HEK293T (cell line): ENCODE results near the gene MBNL3.
A peak's percentile ranks its signal among the peaks of the same experiment; 100 is the strongest.

Experiments used
- CTCF ChIA-PET: fragments of 350-600 bp; formaldehyde crosslinking; extraction: SDS; loops from one replicate; lab custom pipeline; 2021; ENCODE audit warnings: antibody characterized with exemption, inconsistent platforms; lab: Yijun Ruan, JAX
- POLR2A ChIA-PET: fragments of 350-600 bp; formaldehyde crosslinking; extraction: SDS; loops from one replicate; lab custom pipeline; 2020; ENCODE audit warnings: antibody characterized with exemption, inconsistent platforms; lab: Yijun Ruan, JAX
- DNase-seq: peaks from one replicate; pipeline ENCODE4 v3.0.0; 2012; ENCODE audit warnings: mixed read lengths; ENCODE audit errors: extremely low spot score
- ARNT ChIP-seq: fragments of 450-650 bp; IDR thresholded peaks from 2 replicates; pipeline ENCODE4 v1.6.1; 2017; ENCODE audit warnings: mild to moderate bottlenecking
- BHLHE40 ChIP-seq: fragments of 450-650 bp; IDR thresholded peaks from 2 replicates; pipeline ENCODE4 v1.6.1; 2016; ENCODE audit warnings: mild to moderate bottlenecking, moderate library complexity, borderline replicate concordance
- CTBP1 ChIP-seq: fragments of 450-650 bp; IDR thresholded peaks from 2 replicates; pipeline ENCODE4 v1.6.1; 2016; ENCODE audit warnings: borderline replicate concordance
- ELF4 ChIP-seq: fragments of 450-650 bp; IDR thresholded peaks from 2 replicates; pipeline ENCODE4 v1.6.1; 2017; ENCODE audit warnings: antibody characterized with exemption
- FOXA1 ChIP-seq: fragments of 450-650 bp; IDR thresholded peaks from 2 replicates; pipeline ENCODE4 v1.6.1; 2016; ENCODE audit warnings: mild to moderate bottlenecking
- FOXK2 ChIP-seq: fragments of 450-650 bp; IDR thresholded peaks from 2 replicates; pipeline ENCODE4 v1.6.1; 2016; ENCODE audit warnings: mild to moderate bottlenecking
- FOXM1 ChIP-seq: fragments of 450-650 bp; IDR thresholded peaks from 2 replicates; pipeline ENCODE4 v1.6.1; 2017; ENCODE audit warnings: mild to moderate bottlenecking, borderline replicate concordance
- HDGF ChIP-seq: fragments of 450-650 bp; IDR thresholded peaks from 2 replicates; pipeline ENCODE4 v1.6.1; 2017; ENCODE audit warnings: antibody characterized with exemption, borderline replicate concordance
- L3MBTL2 ChIP-seq: fragments of 450-650 bp; conservative IDR thresholded peaks from 2 replicates; pipeline ENCODE4 v1.6.1; 2016; ENCODE audit warnings: mild to moderate bottlenecking
- LEF1 ChIP-seq: fragments of 450-650 bp; IDR thresholded peaks from 2 replicates; pipeline ENCODE4 v1.6.1; 2017; ENCODE audit warnings: mild to moderate bottlenecking, borderline replicate concordance
- NFRKB ChIP-seq: fragments of 450-650 bp; IDR thresholded peaks from 2 replicates; pipeline ENCODE4 v1.6.1; 2016; ENCODE audit warnings: mild to moderate bottlenecking, moderate library complexity
- SP1 ChIP-seq: fragments of 450-650 bp; IDR thresholded peaks from 2 replicates; pipeline ENCODE4 v1.6.1; 2017
- SUZ12 ChIP-seq: fragments of 450-650 bp; IDR thresholded peaks from 2 replicates; pipeline ENCODE4 v1.6.1; 2016; ENCODE audit warnings: mild to moderate bottlenecking
- TARDBP ChIP-seq: fragments of 450-650 bp; IDR thresholded peaks from 2 replicates; pipeline ENCODE4 v1.6.1; 2016
- ZNF384 ChIP-seq: fragments of 450-650 bp; IDR thresholded peaks from 2 replicates; pipeline ENCODE4 v1.6.1; 2016
- TF ChIP-seq, protein P1 (sequence below): fragments of 450-650 bp; IDR thresholded peaks from 2 replicates; pipeline ENCODE4 v1.6.1; 2016

Gene MBNL3

DNA sequence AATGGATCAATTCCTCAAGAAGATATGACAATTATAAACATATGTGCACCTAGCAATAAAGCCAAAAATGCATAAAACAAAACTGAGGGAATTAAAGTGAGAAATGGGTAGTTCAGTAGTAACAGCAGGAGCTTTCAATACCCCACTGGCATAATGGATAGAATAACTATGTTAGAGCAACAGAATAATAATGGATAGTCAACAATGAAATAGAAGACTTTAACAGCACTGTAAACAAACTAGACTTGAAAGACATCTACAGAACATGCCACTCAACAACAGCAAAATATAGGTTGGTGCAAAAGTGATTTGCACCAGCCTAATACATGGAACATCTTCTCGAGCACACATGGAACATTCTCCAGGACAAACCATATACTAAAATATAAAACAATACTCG lies 20.0 kb upstream of the MBNL3 start:
- POLR2A ChIA-PET = no interaction called here
- CTCF ChIA-PET = no interaction called here
- TF ChIP-seq L3MBTL2 = no peak
- TF ChIP-seq NFRKB = no peak
- TF ChIP-seq SP1 = no peak
- TF ChIP-seq FOXA1 = peak; percentile 77
- peak; percentile 80; the same call in 1 of the 2 replicates for TF ChIP-seq CTBP1
- TF ChIP-seq, protein P1, sequence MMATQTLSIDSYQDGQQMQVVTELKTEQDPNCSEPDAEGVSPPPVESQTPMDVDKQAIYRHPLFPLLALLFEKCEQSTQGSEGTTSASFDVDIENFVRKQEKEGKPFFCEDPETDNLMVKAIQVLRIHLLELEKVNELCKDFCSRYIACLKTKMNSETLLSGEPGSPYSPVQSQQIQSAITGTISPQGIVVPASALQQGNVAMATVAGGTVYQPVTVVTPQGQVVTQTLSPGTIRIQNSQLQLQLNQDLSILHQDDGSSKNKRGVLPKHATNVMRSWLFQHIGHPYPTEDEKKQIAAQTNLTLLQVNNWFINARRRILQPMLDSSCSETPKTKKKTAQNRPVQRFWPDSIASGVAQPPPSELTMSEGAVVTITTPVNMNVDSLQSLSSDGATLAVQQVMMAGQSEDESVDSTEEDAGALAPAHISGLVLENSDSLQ = peak; percentile 84
- no peak for TF ChIP-seq TARDBP
- no peak for TF ChIP-seq BHLHE40
- TF ChIP-seq HDGF = no peak
- TF ChIP-seq ZNF384 = no peak
- no peak for DNase-seq

DNA sequence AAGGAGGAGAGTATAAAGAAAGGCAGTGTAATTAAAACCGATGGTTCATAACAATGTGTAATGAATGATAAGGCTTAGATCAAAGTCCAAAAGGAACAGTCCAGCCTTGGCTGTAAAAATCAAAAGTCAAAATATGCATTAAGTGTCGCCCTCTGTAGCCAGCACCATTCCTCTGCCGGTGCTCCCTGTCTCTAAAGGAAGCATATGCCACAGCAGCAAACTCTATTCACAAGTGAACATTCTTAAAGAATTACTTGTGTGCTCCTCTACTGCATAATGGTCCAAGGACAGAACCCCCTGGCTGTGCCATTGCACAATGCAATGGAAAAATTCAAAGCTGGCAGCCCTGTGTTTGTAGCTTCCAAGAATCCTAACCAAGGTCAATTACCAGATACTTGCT lies 16.3 kb upstream of the MBNL3 start:
- ChIA-PET CTCF (interaction anchor here (0.6 kb wide), 2 partner anchors 10 to 85 kb away, joined by 3 read pairs; no protein-coding TSS in a partner anchor), POLR2A (no interaction called here)
- TF ChIP-seq FOXA1 (no peak), LEF1 (no peak), CTBP1 (no peak), ELF4 (no peak), BHLHE40 (no peak), SP1 (no peak), L3MBTL2 (no peak), ZNF384 (no peak), ARNT (no peak), HDGF (no peak), FOXM1 (no peak)
- TF ChIP-seq, protein P1 = no peak
- DNase-seq = no peak

DNA sequence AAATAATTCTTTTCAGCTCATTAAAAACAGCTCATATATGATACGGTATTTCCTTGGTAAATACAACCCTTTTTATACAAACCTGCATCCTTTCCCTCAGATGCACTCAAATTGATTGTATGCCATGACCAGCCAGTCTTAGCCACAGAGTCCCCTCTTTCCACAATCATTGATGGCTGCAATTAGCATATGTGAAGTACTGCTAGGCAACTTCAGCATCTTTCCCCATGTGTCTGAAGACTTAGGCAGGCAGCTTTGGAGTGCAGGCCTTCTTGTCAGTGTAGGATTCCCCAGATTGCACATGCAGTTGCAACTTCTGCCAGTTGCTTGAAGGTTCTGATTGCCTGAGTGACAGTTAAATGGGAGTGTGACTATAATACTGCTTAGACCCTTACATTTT lies 15.6 kb upstream of the MBNL3 start:
- no peak for DNase-seq
- no peak for TF ChIP-seq LEF1
- TF ChIP-seq HDGF = no peak
- TF ChIP-seq L3MBTL2 = no peak
- no peak for TF ChIP-seq ELF4
- no peak for TF ChIP-seq FOXK2
- no peak for TF ChIP-seq SUZ12
- no peak for TF ChIP-seq TARDBP
- no peak for TF ChIP-seq NFRKB
- no peak for TF ChIP-seq BHLHE40
- TF ChIP-seq SP1 = no peak
- TF ChIP-seq, protein P1 = no peak
- ChIA-PET POLR2A (no interaction called here), CTCF (interaction anchor here (0.6 kb wide), 1 partner anchor 9 kb away, joined by 3 read pairs; no protein-coding TSS in a partner anchor)

DNA sequence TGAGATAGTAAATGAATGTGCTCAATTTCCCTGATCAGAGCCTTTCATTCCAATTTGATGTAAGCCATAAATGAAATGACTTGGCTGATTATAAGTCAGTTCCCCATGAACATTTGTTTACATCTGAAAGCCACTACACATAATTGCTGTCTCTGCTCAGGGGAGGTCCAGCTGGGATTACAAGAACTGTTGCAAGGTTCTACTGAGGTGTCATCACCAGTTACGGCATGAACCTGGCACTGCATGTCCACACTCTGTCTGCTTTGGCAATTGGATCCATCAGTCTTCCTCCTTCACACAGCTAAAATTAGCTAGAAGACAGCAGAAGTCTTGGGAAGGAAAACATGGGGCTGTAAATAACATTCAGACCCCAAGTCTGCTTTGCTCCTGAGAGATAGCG lies 12.8 kb upstream of the MBNL3 start:
- DNase-seq = no peak
- POLR2A ChIA-PET = no interaction called here
- CTCF ChIA-PET = no interaction called here
- no peak for TF ChIP-seq TARDBP
- TF ChIP-seq ELF4 = no peak
- TF ChIP-seq L3MBTL2 = no peak
- no peak for TF ChIP-seq FOXK2
- no peak for TF ChIP-seq ZNF384
- no peak for TF ChIP-seq LEF1
- no peak for TF ChIP-seq NFRKB
- TF ChIP-seq, protein P1 = no peak
- no peak for TF ChIP-seq FOXA1
- TF ChIP-seq SUZ12 = no peak
- TF ChIP-seq SP1 = no peak
- no peak for TF ChIP-seq ARNT
- no peak for TF ChIP-seq HDGF
- TF ChIP-seq BHLHE40 = no peak
- TF ChIP-seq CTBP1 = no peak
- no peak for TF ChIP-seq FOXM1

DNA sequence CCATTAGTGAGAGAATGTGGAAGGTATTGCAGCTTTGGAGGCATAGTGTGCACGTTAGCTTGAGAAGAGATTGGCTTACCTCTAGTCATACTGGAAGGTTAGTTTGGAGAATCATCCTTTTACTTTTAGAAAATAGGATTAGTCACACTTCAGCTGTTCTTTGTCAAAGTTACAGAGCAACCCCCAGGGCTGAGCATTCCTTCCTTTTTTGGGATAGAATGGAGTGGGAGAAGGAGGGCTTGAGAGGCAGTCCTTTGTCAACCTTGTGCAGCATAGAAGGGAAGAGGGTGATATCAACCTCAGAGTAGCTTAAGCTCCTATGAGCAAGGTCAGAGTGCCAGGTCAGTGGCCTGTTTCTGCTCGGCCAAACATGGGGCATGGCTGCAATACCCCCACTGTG lies 8.6 kb upstream of the MBNL3 start:
- CTCF ChIA-PET = interaction anchor here (0.7 kb wide), 1 partner anchor 9 kb away, joined by 3 read pairs; no protein-coding TSS in a partner anchor
- no peak for DNase-seq
- no peak for TF ChIP-seq ZNF384
- no peak for TF ChIP-seq L3MBTL2
- TF ChIP-seq FOXA1 = no peak
- TF ChIP-seq FOXK2 = no peak
- TF ChIP-seq LEF1 = no peak
- TF ChIP-seq ELF4 = no peak
- TF ChIP-seq, protein P1 = no peak
- TF ChIP-seq CTBP1 = no peak
- no peak for TF ChIP-seq HDGF
- TF ChIP-seq BHLHE40 = no peak
- no peak for TF ChIP-seq FOXM1
- TF ChIP-seq NFRKB = no peak
- TF ChIP-seq SUZ12 = no peak
- POLR2A ChIA-PET = no interaction called here
